Mesenteric fat pad (tissue), 1 donor: ENCODE results near the gene TEX14. TPM values are rescaled to one million over a fixed set of nuclear protein-coding genes. Genes with fewer than 3 reads are reported as not detected.
"Not testable (repeated sequence)": the region's sequence is repeated elsewhere in the genome, so short reads cannot be mapped to it uniquely, and the experiment has no call there.

Experiments used
- DNase-seq: peaks from one replicate; pipeline ENCODE4 v3.0.0-alpha.2; 2020; ENCODE audit warnings: low spot score
- total RNA-seq: library from RNA; stranded (reverse); fragmentation: NEBNext Ultra II Directional; extraction: Animal tissue kit (Norgen Biotek cat#: 25700); gene quantifications from one replicate; pipeline ENCODE4 v1.2.1, GENCODE V29; 2021
- donor health status: DM: yes; HTN: yes; CAD: no.

Gene TEX14
- total RNA-seq, 1 donor from 2014 or later, result 0.10 TPM

GRCh38 chr17:58568044-58568799, 123.6 kb downstream of the TEX14 start:
- no peak for DNase-seq

GRCh38 chr17:58565389-58566311, 126.2 kb downstream of the TEX14 start:
- DNase-seq, result no peak

- no peak for DNase-seq
Observed at GRCh38 chr17:58564971-58565370, 126.9 kb downstream of the TEX14 start.

GRCh38 chr17:58564243-58564642, 127.6 kb downstream of the TEX14 start:
- no peak for DNase-seq

GRCh38 chr17:58560511-58560910, 131.3 kb downstream of the TEX14 start:
- DNase-seq, result no peak

GRCh38 chr17:58557981-58558380, 133.9 kb downstream of the TEX14 start:
- DNase-seq, result no peak

GRCh38 chr17:58556833-58557250, 135.0 kb downstream of the TEX14 start:
- DNase-seq, result no peak

- not testable (repeated sequence) for DNase-seq
Observed at GRCh38 chr17:58555109-58555508, 136.7 kb downstream of the TEX14 start.

GRCh38 chr17:58541249-58541648, 150.6 kb downstream of the TEX14 start:
- no peak for DNase-seq

- no peak for DNase-seq
Observed at GRCh38 chr17:58539698-58540097, 152.1 kb downstream of the TEX14 start.

- DNase-seq, result no peak
Observed at GRCh38 chr17:58538811-58539409, 152.9 kb downstream of the TEX14 start.

GRCh38 chr17:58537266-58537665, 154.6 kb downstream of the TEX14 start:
- no peak for DNase-seq

- no peak for DNase-seq
Observed at GRCh38 chr17:58536542-58536941, 155.3 kb downstream of the TEX14 start.

- DNase-seq, result no peak
Observed at GRCh38 chr17:58535431-58535830, 156.4 kb downstream of the TEX14 start.

- no peak for DNase-seq
Observed at GRCh38 chr17:58534901-58535421, 156.9 kb downstream of the TEX14 start.

- no peak for DNase-seq
Observed at GRCh38 chr17:58534331-58534730, 157.5 kb downstream of the TEX14 start.

GRCh38 chr17:58533616-58534188, 158.1 kb downstream of the TEX14 start:
- no peak for DNase-seq

GRCh38 chr17:58532555-58532951, 159.3 kb downstream of the TEX14 start:
- no peak for DNase-seq

- no peak for DNase-seq
Observed at GRCh38 chr17:58531661-58532554, 159.9 kb downstream of the TEX14 start.

- DNase-seq, result no peak
Observed at GRCh38 chr17:58531122-58531521, 160.7 kb downstream of the TEX14 start.
